ENCODE measurements around the gene CTF1.

GRCh38 chr16:30884760-30885159 lies 11.7 kb upstream of the CTF1 start:
- TF ChIP-seq, protein P1, sequence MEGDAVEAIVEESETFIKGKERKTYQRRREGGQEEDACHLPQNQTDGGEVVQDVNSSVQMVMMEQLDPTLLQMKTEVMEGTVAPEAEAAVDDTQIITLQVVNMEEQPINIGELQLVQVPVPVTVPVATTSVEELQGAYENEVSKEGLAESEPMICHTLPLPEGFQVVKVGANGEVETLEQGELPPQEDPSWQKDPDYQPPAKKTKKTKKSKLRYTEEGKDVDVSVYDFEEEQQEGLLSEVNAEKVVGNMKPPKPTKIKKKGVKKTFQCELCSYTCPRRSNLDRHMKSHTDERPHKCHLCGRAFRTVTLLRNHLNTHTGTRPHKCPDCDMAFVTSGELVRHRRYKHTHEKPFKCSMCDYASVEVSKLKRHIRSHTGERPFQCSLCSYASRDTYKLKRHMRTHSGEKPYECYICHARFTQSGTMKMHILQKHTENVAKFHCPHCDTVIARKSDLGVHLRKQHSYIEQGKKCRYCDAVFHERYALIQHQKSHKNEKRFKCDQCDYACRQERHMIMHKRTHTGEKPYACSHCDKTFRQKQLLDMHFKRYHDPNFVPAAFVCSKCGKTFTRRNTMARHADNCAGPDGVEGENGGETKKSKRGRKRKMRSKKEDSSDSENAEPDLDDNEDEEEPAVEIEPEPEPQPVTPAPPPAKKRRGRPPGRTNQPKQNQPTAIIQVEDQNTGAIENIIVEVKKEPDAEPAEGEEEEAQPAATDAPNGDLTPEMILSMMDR (IDR thresholded peaks at IDR 0.05) = no peak
- TF ChIP-seq POLR2A (IDR thresholded peaks at IDR 0.05) = no peak

Data from tibial nerve (tissue), 3 donors.